HepG2 (cell line): ENCODE results near the gene TNFRSF6B. TPM values are rescaled to one million over a fixed set of nuclear protein-coding genes. Genes with fewer than 3 reads are reported as not detected.
A peak's percentile ranks its signal among the peaks of the same experiment; 100 is the strongest.

Source experiments
- ATAD3A ChIP-seq: sonication (generic); formaldehyde crosslinking; IDR thresholded peaks from 2 replicates; pipeline ENCODE4 v1.4.0; 2020; ENCODE audit warnings: missing genetic modification reagents
- ATF7 ChIP-seq, 2 experiments: fragments of 450-650 bp in 1 of 2; sonication (generic) in 1 of 2; formaldehyde crosslinking in 1 of 2; IDR thresholded peaks; 2 replicates each; pipeline versions ENCODE4 v1.4.0 to v1.6.1; 2016 to 2020; ENCODE audit warnings: antibody characterized with exemption in 1 of 2, mild to moderate bottlenecking in 1 of 2, missing genetic modification reagents in 1 of 2
- CBX1 ChIP-seq: IDR thresholded peaks from one replicate; pipeline ENCODE4 v1.6.1; 2016; ENCODE audit warnings: antibody characterized with exemption, low read depth
- LCORL ChIP-seq, 2 experiments: fragments of 450-650 bp in 1 of 2; sonication (generic) in 1 of 2; formaldehyde crosslinking in 1 of 2; IDR thresholded peaks; 2 replicates each; pipeline versions ENCODE4 v1.5.0 to v1.6.1; 2017 to 2020; ENCODE audit warnings: antibody characterized with exemption in 1 of 2, missing genetic modification reagents in 1 of 2
- MYNN ChIP-seq: sonication (generic); formaldehyde crosslinking; IDR thresholded peaks from 2 replicates; pipeline ENCODE4 v1.4.0; 2020; ENCODE audit warnings: mild to moderate bottlenecking, low read depth, missing genetic modification reagents
- POLR2AphosphoS5 ChIP-seq: IDR thresholded peaks from 2 replicates; pipeline ENCODE4 v1.6.1; 2012; ENCODE audit warnings: low read depth, low read length
- POLR2G ChIP-seq: fragments of 200-400 bp; formaldehyde crosslinking; IDR thresholded peaks from 2 replicates; pipeline ENCODE4 v1.6.1; 2018; ENCODE audit warnings: mild to moderate bottlenecking, low read depth, low read length, moderate library complexity
- RBFOX2 ChIP-seq: fragments of 200-400 bp; formaldehyde crosslinking; IDR thresholded peaks from 2 replicates; pipeline ENCODE4 v1.6.1; 2017; ENCODE audit warnings: low read depth, mild to moderate bottlenecking, low read length
- RBM39 ChIP-seq: fragments of 200-400 bp; formaldehyde crosslinking; IDR thresholded peaks from one replicate; pipeline ENCODE4 v1.6.1; 2018; ENCODE audit warnings: antibody characterized with exemption, mild to moderate bottlenecking, low read depth, low read length; ENCODE audit not compliant: poor library complexity, severe bottlenecking
- REL ChIP-seq: sonication (generic); formaldehyde crosslinking; conservative IDR thresholded peaks from 2 replicates; pipeline ENCODE4 v1.8.0; 2022; ENCODE audit warnings: mild to moderate bottlenecking, missing genetic modification reagents, moderate library complexity
- SAFB2 ChIP-seq: sonication (generic); formaldehyde crosslinking; IDR thresholded peaks from 2 replicates; pipeline ENCODE4 v1.5.1; 2020; ENCODE audit warnings: missing genetic modification reagents, low read depth, mild to moderate bottlenecking, borderline replicate concordance
- SSRP1 ChIP-seq: IDR thresholded peaks from 2 replicates; pipeline ENCODE4 v1.6.1; 2016; ENCODE audit warnings: control low read depth
- U2AF1 ChIP-seq: fragments of 200-400 bp; formaldehyde crosslinking; optimal IDR thresholded peaks from 2 replicates; pipeline ENCODE3; 2017; ENCODE audit warnings: mild to moderate bottlenecking, low read depth, low read length
- ZFX ChIP-seq: sonication (generic); formaldehyde crosslinking; IDR thresholded peaks from 2 replicates; pipeline ENCODE4 v1.4.0; 2020; ENCODE audit warnings: mild to moderate bottlenecking, low read depth, missing genetic modification reagents, moderate library complexity
- ZNF326 ChIP-seq: sonication (generic); formaldehyde crosslinking; IDR thresholded peaks from 2 replicates; pipeline ENCODE4 v1.4.0; 2020; ENCODE audit warnings: missing genetic modification reagents, borderline replicate concordance
- ZNF569 ChIP-seq: sonication (generic); formaldehyde crosslinking; IDR thresholded peaks from 2 replicates; pipeline ENCODE4 v1.5.0; 2020; ENCODE audit warnings: mild to moderate bottlenecking, missing genetic modification reagents, moderate library complexity, borderline replicate concordance
- ZNF629 ChIP-seq: sonication (generic); formaldehyde crosslinking; conservative IDR thresholded peaks from 2 replicates; pipeline ENCODE4 v1.5.0; 2020; ENCODE audit warnings: missing genetic modification reagents
- ZNF841 ChIP-seq: sonication (generic); formaldehyde crosslinking; IDR thresholded peaks from 2 replicates; pipeline ENCODE4 v1.8.1; 2023; ENCODE audit warnings: missing genetic modification reagents, borderline replicate concordance
- ZSCAN12 ChIP-seq: sonication (generic); formaldehyde crosslinking; IDR thresholded peaks from 2 replicates; pipeline ENCODE4 v1.9.0; 2021; ENCODE audit warnings: mild to moderate bottlenecking, missing genetic modification reagents
- polyA plus RNA-seq, 8 experiments: library from polyadenylated mRNA; depleted of rRNA in 3 of 8; stranded (reverse) in 7 of 8; unstranded in 1 of 8; fragments of >200 nt; fragmentation: Illumina TruSeq in 4 of 8; extraction: Trizol in 4 of 8; gene quantifications; 2 replicates each; pipeline versions ENCODE4 v1.2.1 to v1.2.3, GENCODE V29; 2011 to 2016; ENCODE audit warnings: low read depth in 4 of 8, missing spikeins in 1 of 8, mixed read lengths in 1 of 8; ENCODE audit not compliant: insufficient read depth in 1 of 8
- total RNA-seq, 5 experiments: library from RNA; depleted of rRNA; stranded (reverse); fragments of >200 nt; fragmentation: Illumina TruSeq; extraction: Trizol; gene quantifications; 2 replicates each; pipeline ENCODE4 v1.2.3, GENCODE V29; 2016; ENCODE audit warnings: low read depth in 1 of 5
- TF ChIP-seq, protein P1 (sequence below): sonication (generic); formaldehyde crosslinking; IDR thresholded peaks from 2 replicates; pipeline ENCODE4 v1.9.0; 2022; ENCODE audit warnings: low read depth, missing genetic modification reagents
- TF ChIP-seq, protein P2 (sequence below): sonication (generic); formaldehyde crosslinking; IDR thresholded peaks from 2 replicates; pipeline ENCODE4 v1.5.1; 2020; ENCODE audit warnings: missing genetic modification reagents, mild to moderate bottlenecking, borderline replicate concordance
- TF ChIP-seq, protein P3 (sequence below): sonication (generic); formaldehyde crosslinking; IDR thresholded peaks from 2 replicates; pipeline ENCODE4 v1.4.0; 2020; ENCODE audit warnings: mild to moderate bottlenecking, missing genetic modification reagents
- TF ChIP-seq, protein P4 (sequence below): IDR thresholded peaks from 2 replicates; pipeline ENCODE4 v1.6.1; 2018; ENCODE audit warnings: missing genetic modification reagents, mild to moderate bottlenecking, missing compliant biosample characterization

The TNFRSF6B gene
- total and polyA plus RNA-seq, 2 of the 13 experiments (the other 11 are each of a cell fraction or from before 2014, with no cell fraction given), result 0.24 TPM; not detected in 1

DNA sequence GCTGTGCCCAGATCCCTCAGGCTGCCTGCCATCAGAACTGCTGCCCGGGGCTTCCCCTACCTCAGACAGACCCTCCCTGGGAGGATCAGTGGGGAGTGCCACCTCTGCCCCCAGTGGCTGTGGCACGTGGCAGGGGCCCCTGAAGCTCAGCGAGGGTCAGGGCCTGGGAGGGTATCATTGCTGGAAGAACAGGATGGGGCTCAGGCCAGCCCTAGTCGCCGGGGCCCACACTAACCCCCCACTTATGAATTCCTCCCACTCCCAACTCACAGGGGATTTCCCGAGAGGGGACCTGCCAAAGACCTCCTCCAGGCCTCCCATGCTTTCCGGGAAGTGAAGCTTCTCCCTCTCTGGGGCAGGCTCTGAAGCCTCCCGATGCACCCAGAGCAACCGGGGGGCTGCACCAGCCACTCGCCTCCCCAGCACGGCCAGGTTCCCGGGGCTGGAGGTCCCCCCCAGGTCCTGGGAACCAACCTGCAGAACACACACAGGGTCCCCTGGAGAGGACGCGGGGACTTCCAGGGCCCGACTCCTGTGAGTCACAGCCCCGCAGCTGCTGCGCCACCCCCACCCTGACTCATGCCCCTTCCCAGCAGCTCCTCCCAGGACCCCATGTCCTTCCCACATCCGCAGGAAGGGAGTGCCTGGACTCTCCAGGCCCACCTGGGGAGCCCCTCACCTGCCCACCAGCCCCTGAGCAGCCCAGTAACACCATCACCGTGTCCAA lies 2.5 kb downstream of the TNFRSF6B start (continued):
- TF ChIP-seq, protein P1, sequence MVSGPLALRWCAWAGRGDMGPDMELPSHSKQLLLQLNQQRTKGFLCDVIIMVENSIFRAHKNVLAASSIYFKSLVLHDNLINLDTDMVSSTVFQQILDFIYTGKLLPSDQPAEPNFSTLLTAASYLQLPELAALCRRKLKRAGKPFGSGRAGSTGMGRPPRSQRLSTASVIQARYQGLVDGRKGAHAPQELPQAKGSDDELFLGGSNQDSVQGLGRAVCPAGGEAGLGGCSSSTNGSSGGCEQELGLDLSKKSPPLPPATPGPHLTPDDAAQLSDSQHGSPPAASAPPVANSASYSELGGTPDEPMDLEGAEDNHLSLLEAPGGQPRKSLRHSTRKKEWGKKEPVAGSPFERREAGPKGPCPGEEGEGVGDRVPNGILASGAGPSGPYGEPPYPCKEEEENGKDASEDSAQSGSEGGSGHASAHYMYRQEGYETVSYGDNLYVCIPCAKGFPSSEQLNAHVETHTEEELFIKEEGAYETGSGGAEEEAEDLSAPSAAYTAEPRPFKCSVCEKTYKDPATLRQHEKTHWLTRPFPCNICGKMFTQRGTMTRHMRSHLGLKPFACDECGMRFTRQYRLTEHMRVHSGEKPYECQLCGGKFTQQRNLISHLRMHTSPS (CRISPR knock-in tag), result no peak
- TF ChIP-seq ZNF841 (0 out of 2 replicates have a peak, but pooled peaks have one; percentile 55), ATAD3A (CRISPR knock-in tag) (no peak), ZNF629 (CRISPR knock-in tag) (no peak), REL (no peak), CBX1 (no peak), ZSCAN12 (CRISPR knock-in tag) (no peak), POLR2G (peak; percentile 15; the same call in 1 of the 2 replicates), RBFOX2 (peak; percentile 53), ZFX (CRISPR knock-in tag) (no peak), SSRP1 (CRISPR knock-in tag) (no peak), RBM39 (no peak), U2AF1 (peak; percentile 27), ZNF326 (CRISPR knock-in tag) (peak; percentile 46; the same call in 1 of the 2 replicates), POLR2AphosphoS5 (0 out of 2 replicates have a peak, but pooled peaks have one; percentile 6), SAFB2 (CRISPR knock-in tag) (no peak), MYNN (CRISPR knock-in tag) (no peak), ATF7 (IDR thresholded peaks at IDR 0.05) (no peak), ATF7 (CRISPR knock-in tag; IDR thresholded peaks at IDR 0.05) (no peak), LCORL (IDR thresholded peaks at IDR 0.05) (no peak), LCORL (CRISPR knock-in tag; IDR thresholded peaks at IDR 0.05) (no peak), ZNF569 (CRISPR knock-in tag) (no peak)
- TF ChIP-seq, protein P2, sequence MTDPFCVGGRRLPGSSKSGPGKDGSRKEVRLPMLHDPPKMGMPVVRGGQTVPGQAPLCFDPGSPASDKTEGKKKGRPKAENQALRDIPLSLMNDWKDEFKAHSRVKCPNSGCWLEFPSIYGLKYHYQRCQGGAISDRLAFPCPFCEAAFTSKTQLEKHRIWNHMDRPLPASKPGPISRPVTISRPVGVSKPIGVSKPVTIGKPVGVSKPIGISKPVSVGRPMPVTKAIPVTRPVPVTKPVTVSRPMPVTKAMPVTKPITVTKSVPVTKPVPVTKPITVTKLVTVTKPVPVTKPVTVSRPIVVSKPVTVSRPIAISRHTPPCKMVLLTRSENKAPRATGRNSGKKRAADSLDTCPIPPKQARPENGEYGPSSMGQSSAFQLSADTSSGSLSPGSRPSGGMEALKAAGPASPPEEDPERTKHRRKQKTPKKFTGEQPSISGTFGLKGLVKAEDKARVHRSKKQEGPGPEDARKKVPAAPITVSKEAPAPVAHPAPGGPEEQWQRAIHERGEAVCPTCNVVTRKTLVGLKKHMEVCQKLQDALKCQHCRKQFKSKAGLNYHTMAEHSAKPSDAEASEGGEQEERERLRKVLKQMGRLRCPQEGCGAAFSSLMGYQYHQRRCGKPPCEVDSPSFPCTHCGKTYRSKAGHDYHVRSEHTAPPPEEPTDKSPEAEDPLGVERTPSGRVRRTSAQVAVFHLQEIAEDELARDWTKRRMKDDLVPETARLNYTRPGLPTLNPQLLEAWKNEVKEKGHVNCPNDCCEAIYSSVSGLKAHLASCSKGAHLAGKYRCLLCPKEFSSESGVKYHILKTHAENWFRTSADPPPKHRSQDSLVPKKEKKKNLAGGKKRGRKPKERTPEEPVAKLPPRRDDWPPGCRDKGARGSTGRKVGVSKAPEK, result no peak
- TF ChIP-seq, protein P3, sequence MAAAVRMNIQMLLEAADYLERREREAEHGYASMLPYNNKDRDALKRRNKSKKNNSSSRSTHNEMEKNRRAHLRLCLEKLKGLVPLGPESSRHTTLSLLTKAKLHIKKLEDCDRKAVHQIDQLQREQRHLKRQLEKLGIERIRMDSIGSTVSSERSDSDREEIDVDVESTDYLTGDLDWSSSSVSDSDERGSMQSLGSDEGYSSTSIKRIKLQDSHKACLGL (CRISPR knock-in tag), result 0 out of 2 replicates have a peak, but pooled peaks have one; percentile 2
- TF ChIP-seq, protein P4, sequence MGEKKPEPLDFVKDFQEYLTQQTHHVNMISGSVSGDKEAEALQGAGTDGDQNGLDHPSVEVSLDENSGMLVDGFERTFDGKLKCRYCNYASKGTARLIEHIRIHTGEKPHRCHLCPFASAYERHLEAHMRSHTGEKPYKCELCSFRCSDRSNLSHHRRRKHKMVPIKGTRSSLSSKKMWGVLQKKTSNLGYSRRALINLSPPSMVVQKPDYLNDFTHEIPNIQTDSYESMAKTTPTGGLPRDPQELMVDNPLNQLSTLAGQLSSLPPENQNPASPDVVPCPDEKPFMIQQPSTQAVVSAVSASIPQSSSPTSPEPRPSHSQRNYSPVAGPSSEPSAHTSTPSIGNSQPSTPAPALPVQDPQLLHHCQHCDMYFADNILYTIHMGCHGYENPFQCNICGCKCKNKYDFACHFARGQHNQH, result no peak
